ENCODE measurements around the gene SCAMP2.

The SCAMP2 gene

DNA sequence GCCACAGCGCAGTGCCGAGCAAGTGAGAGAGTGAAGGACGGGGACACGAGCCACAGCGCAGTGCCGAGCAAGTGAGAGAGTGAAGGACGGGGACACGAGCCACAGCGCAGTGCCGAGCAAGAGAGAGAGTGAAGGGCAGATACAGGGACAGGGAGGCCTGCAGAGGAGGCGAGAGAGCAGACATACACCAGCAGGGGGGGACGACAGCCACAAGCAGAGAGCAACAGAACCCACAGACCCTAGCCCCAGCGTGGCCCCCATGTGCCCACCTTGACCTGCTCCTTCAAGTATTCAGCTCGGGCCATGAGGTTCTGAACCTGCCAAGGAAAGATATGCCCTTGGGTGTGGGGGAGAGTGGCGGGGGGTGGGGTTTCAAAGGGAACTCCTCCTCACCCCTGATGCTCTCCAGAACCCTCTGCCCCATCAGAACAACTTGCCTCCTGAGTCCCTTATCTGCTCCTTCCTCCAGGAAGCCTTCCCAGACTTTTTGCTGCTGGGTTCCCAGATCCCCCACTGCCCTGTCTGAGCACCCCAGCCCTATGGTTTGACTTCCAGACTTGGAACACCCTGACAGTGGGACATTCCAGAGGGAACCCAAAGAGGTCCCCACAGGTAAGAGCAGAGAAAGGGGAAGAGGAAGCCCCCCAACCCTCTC is 35.6 kb downstream of the SCAMP2 start:
- no peak for DNase-seq

DNA sequence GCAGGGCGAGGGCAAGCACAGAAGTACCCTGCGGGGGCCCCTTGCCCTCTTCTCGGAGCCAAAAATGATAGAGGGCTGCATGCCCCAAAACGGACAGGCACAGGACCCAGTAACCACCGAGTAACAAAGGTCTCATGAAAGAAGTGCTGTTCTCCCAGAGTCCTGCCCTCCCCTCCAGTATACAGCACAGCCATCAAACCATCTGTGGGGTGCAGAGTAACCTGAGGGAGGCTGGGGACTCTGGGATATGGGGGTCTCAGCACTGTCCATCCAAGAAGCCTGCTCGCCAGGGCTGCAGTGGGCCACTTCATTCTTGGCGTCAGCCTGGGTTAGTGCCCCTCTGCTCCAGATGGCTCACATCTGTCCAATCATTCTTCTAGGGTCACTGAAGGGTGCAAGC is 36.3 kb downstream of the SCAMP2 start:
- no peak for DNase-seq

DNA sequence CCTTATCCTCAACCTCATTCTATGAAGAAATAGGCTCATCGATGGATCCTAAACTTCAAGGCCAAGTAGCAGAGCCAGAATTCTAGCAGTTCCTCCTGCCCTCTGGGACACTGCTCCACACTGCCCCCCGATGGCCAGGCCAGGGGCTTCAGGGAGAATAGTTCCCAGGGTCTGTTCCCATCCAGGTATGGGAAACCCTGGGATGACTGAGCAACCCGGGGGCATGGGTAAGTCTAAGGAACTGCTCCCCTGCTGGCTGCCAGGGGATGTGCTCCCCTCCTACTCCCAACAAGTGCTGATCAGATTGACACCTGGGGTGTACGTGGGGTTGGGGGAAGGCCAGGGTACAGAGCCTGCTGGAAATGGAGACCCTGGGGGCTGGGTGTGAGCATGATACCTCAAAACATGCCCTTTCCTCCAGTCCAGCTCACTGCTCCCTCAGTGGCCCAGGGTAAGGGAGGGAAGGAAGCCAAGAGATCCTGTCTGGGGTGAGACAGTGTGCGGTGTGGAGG is 37.8 kb downstream of the SCAMP2 start:
- peak; percentile 79 for DNase-seq

DNA sequence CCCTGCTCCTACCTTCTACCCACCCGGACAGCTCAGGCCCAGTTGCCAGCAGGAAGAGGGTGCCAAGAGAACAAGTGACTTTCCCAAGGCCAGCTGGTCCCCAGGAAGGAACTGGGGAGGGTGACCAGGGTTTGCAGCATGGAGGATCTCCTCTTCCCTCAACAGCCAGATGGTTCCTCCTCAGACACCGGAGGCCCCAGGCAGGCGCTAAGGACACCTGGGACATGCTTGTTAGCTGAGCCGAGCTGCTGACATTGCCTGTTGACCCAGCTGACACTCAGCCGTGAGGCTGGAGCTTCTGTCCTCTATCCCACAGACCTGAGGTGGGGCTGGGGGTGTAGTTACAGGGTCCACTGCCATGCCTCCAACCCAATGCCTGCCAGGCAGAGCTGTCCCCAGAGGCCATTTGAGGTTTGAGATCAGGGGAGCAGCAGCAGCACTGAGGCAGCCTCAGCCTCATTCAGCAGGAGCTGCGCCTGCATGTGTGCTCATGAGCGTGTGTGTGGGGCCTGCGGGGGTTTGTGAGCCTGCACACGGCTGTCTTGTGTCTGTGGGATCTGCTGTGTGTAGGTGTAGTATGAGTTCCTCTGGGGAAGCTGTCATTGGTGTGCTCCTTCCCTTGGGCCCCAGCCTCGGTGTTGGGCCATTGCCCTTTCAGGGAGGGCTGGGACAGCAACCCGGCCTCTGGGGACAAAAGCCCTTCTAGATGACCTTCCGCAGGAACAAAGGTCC is 39.6 kb downstream of the SCAMP2 start:
- no peak for DNase-seq

DNA sequence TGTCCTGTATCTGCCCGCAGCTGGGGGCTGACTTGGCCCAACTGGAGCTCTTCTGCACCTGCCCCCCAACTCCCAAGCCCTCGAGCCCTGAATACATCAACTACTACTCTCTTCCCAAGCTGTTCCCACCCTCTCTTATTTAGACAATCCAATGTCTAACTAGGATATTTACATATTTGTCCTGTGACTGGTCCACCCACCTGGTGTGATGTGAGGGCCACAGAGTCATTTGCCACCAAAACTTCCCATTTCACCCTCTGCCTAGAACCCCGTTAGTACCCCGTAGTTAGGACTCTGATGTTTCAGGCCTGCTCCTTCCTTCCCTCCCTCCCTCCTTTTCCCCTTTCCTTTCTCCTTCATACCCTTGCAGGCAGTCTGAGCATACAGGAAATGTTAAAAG is 40.3 kb downstream of the SCAMP2 start:
- no peak for DNase-seq

DNA sequence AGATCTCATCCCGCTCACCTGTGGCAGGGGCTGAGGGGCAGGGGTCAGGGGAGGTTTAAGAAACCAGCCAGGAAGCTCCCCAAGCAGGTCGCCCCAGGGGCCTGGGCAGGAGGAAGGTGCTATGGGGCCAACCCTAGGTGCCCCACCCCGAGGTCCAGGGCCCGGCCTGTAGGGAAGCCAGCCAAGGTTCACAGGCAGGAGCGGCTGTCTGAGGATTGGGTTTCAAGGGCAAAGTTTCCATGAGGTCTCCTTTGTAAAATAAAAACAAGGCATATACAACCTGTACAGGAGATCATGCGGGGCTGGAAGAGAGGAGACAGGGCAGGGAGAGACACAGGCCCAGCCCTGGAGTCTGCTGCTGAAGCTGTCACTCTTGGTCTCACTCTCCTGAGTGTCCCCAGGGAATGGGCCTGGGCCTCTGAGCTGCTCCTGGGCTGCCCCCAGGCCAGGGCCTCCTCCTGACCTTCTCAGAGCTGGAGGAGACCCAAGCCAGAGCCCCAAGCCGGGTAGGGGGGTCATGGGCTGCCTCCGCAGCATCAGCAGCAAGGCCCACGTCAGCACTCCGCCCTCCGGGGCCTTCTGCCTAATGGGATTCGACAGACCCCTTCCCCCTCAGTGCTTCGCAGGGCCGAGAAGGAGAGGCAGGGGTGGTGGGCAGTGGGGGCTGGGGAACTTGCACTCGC is 41.2 kb downstream of the SCAMP2 start:
- no peak for DNase-seq

DNA sequence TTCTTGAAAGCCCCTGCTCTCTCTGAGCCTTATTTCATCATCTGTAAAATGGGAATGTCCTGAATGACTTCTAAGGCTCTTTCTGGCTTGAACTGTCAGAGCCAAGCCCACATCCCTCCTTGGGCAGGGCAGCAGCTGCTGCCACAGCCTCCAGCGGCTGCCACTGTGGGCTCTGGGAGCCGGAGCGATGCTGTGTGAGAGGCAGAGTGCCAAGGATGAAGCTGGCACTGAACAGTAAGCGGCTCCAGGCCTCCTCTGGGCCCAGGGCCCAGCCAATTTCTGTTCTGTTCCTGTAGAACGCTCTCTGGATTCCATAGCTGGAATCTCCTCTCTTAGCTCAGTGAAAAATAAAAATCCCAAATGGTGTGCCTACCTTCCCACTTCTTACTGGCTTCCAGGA is 42.3 kb downstream of the SCAMP2 start:
- no peak for DNase-seq

DNA sequence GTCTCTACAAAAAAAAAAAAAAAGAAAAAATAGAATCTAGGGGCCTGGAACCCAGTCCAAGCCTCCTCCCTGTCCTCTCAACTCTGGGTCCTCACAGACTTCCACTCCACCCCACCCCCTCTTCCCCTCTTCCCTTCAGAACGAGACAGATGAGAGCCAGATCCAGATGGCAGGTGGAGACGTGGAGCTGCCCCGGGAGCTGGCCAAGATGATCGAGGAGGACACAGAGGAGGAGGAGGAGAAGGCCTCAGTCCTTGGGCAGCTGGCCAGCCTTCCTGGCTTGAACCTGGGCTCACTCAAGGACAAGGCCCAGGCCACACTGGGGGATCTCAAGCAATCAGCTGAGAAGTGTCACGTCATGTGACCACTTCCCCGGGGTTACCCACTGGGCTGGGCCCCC is 43.2 kb downstream of the SCAMP2 start:
- no peak for DNase-seq

DNA sequence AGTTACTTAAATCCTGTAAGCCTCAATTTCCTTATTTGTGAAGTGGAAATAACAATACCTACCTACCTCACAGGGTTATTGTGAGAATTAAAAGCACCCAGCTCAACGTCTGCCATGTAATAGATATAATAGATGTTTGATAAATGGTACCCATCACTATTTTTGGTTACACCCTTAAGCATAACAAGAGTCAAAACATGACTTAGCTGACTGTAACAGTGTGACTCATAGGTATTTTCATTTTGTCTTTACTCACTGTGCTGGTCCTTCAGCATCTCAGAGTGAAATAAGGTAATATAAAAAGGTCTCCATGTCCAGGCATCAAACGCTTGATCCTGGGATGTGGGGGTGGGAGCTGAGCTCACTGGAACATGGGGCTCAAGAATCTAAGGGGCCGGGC is 43.7 kb downstream of the SCAMP2 start:
- no peak for DNase-seq

DNA sequence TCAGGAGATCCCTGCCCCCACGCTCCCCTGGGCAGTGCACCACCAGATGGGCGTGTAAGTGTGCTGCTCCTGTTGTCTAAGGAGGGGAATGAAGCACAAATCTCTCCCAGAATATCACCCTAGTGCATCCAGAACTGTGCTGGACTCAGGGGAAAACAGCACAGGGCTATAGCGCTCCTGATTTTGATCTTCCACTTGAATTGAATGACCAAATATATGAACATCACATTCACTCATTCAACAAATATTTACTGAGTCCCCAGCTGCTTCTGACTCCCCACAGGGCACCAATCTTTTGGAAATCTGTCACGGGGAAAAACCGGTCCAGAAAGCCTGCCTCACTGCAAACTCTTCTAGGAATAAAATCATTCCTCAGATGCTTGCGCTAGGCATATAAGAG is 44.3 kb downstream of the SCAMP2 start:
- no peak for DNase-seq

DNA sequence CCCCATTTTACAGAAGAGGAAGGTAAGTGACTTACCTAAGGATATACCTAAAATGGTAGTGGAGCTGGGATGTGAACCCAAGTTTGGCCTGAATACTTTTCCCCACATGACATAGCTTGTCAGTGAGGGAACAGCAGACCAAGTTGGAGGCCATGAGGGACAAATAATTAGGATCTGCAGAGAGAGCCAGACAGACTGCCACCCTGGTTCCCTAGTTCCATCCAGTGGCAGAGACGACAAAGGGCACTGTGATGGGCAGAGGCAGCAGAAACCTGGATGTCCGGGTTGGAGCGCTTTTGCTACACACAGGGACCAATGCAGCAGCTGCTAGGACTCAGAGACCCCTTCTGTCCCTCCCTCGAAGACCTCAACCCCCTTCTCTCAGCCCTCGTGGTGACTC is 45.6 kb downstream of the SCAMP2 start:
- DNase-seq: no peak

DNA sequence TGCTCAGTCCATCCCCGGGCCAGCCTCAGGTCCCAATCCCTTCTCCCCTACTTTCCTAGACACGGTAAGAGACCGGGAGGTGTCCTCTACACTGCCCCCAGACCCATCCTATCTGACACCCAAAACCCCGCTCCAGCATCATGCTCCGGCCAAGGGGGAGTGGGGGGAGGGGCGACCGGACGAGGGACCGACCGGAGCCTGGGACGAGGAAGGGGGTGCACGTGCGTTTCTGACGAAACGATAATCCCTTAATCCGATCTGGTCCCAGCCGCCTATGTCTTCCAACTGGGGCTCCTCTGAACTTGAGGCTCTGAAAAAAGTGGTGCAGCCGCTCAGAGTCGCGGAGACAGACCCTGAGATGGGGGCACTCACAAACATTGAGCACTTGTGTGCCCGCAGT is 46.2 kb downstream of the SCAMP2 start:
- no peak for DNase-seq

DNA sequence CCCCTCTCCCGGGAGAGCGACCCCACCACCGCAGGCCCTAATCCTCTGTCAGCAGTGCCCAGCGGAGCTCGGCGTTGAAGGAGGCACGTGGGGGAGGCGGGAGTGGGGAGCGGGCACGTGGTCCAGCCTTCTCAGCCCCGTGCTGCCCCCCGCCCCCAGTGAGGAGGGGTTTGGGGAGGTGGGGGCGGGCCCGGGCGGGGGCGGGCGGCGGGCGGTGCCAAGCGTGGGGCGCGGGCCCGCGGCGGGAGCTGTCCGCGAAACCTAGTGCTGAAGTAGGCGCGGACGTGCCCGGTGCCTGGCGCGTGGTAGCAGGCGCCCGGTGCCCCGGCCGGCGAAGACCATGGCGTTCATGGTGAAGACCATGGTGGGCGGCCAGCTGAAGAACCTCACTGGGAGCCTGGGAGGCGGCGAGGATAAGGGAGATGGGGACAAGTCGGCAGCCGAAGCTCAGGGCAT is 46.8 kb downstream of the SCAMP2 start, which contains the start of gene CPLX3:
Gene CPLX3, plus strand, starts transcription at position 264 of the 456 bp plus-strand sequence. Its CDS starts 77 bp downstream, at position 341.
- peak; percentile 80 for DNase-seq

DNA sequence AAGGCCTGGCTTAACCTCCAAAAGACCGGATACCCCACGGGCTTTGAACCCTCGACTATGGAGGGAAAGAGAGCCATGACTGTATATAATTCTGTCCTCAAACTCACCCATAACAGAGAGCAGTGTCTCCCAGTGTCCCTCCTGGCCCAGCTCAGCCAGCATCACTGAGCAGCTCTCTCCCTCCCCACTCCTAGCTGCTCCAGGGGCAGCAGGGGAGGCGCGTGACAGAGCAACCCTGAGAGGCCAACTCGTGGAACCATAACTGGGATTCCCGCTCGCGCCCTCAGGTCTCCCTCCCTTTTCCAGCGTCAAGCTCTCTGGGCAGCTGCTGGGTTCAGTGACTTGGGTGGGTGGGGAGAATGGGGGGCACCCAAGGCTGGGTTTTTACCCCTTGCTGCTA is 47.3 kb downstream of the SCAMP2 start:
- no peak for DNase-seq

DNA sequence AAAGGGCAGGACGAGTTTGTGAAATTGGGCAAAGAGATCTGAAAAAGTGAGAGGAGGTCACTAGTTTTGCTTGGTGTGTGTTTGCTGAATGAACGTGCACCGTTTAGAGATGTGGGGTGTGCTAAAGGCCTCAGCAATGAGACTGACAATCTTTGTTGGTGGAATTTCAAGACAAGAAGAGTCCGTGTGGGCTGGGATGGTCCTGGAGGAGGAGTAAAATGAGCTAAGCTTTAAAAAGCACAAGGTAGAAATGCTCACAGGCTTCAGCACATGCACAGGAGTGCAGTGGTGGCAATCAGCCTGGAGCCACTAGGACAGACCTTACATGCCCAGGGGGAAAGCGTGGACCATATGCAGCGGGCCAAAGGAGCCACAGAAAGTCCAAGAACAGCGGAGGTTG is 48.2 kb downstream of the SCAMP2 start:
- DNase-seq: no peak

DNA sequence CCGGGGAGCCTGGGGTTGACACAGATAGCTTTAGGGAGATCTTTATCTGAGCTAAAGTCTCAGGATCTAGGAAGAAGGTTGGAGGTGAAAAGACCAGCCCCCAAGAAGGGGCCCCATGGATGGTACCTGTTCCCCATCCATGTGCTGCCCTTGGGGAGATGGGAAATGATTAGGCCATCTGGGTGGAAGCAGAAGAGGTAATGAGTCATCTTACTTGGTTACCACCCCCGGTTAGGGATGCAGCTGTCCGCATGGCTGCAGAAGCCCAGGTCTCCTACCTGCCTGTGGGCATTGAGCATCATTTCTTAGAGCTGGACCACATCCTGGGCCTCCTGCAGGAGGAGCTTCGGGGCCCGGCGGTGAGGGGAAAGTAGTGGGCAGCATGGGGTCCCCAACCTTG is 49.8 kb downstream of the SCAMP2 start:
- DNase-seq: no peak

DNA sequence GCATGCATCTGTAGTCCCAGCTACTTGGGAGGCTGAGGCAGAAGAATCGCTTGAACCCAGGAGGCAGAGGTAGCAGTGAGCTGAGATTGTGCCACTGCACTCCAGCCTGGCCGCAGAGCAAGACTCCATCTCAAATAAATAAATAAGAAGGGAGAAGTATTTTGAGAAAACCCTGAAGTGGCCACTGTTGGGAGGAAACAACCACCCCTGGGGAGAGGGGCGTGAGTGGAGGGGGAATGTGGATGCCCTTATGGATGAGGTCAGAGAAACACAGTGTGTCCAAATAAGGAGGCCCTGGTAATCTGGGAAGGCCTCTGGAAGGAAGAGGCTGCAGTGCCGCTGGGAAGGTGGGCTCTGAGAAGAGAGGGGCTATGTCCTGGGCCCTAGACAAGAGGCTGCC is 50.9 kb downstream of the SCAMP2 start:
- DNase-seq: no peak

DNA sequence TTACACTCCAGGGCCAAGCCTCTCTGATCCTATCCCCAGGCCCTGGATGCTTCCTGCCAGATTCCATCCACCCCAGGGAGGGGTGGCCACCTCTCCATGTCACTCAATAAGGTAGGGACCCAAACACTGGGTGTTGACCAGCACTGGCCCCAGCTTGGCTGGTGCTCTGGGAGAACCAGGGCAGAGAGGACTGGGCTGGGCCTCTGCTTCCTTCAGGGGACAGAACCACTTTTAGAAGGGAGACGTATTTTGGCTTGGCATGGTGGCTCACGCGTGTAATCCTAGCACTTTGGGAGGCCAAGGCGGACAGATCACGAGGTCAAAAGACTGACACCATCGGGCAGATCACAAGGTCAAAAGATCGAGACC is 51.4 kb downstream of the SCAMP2 start:
- no peak for DNase-seq

DNA sequence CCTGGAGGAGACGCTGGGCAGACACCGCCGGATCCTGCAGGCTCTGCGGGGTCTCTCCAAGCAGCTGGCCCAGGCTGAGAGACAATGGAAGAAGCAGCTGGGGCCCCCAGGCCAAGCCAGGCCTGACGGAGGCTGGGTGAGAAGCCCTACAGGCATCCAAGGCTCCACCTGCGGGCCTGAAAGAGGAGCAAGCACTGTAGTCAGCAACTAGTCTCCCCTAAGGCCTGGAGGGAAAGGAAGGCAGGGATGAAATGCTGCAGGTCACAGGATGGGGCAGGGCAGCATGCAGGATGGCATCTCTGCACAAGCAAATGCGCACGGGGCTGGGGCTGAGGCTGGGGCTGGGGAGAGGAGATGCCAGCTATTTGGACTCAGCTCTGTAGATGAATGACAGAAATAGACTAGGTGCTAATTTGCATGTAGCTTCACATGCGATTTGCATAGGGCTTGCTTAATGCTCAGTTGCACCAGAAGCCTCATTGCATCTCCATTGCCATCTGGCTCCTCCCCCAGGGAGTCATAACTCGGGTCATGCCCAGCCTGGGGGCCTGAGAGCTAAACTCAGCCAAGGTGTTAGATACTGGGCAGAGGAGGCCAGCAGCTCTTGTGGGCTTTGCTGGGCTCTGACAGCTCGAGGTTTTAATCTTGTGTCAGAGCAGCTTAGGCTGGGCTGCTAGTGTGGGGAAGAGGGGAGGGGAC is 51.9 kb downstream of the SCAMP2 start:
- DNase-seq: no peak

DNA sequence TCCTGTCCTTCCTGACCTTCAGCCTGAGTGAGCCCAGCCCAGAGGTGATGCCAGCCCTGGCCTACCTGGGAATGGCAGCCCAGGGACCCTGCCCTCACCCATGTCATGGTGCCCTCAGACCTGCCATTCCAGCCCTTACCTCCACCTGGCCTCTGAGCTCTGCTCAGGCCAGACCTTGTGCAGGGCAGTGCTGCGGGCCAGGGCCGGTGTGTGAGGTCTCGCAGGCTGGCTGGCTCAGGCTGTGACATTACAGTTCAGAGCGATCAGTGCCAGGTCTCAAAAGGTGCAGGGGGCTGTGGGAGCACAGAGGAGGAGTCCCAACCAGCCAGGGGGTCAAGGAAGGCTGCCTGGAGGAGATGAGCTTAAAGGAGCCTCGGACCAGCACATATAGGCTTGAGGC is 53.1 kb downstream of the SCAMP2 start:
- no peak for DNase-seq

DNA sequence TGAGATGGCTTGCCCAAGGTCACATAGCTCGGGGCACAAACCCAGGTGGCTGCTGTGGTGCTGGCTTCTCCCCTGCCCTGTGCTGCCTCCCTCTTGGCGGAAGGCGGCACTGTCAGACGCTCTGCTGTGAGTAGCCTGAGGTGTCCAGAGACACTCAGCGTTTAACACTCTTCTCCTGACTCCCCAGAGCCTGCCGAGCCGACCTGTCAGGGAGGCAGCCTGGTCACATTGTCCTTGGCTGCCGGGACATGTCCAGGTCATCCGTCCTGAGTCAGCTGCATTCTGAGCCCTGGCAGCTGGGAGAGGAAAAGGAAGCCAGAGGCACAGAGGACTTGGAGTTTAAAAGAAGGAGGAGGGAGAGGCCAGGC is 55.8 kb downstream of the SCAMP2 start:
- DNase-seq: no peak

DNA sequence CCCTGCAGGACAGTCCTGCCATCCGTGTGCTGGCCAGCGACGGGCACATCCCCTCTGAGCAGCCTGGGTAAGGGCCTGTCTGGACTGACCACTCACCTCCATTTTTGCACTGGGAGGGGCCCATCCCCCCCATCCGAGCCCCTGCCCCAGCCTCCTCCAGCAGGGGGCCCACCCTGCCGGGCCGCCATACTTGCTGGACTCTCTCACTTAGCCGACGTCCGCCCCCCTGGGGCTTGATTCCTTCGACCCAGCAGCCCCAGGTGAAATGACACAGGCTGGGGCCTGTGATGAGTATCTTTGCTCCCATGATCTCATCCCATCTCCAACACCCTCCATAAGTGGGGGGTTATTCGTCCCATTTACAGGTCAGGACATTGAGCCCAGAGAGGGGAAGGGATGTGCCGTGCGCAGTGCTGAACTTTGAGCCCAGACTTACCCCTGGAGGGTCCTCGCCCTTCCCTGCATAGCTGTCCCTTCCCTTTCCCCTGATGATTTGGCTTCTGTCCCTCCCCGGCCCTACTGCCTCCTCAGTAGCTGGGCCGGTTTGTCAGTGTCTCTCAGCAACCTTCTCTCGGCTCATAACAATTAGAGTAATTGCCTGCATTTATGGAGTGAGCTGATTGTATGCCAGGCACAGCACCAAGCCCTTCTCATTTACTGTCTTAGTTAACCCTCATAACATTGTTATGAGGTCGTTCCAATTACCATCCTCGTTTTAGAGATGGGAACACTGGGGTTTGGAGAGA is 56.4 kb downstream of the SCAMP2 start:
- DNase-seq: no peak

DNA sequence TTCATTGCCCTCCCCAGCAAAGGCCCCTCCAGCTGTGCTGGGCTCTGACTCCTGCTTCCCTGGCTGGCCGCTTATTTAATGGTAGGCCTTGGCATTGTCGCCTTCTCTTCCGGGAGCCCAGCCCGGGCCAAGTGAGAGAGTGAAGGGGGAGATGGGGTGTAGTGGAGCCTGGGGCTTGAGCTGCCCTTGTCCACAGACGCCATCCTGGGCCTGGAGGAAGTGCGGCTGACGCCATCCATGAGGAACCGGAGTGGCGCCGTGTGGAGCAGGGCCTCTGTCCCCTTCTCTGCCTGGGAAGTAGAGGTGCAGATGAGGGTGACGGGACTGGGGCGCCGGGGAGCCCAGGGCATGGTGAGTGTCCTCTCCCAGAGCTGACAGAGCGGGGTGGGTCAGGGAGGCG is 57.2 kb downstream of the SCAMP2 start:
- no peak for DNase-seq

All from activated effector memory CD4-positive, alpha-beta T cell treated with anti-CD3 and anti-CD28 coated beads, Interleukin-2, amount 50 U/mL, for 16 hours (primary cell).